Measurements from ENCODE around the gene MAP4K2. TPM values are rescaled to one million over a fixed set of nuclear protein-coding genes. Genes with fewer than 3 reads are reported as not detected.

MAP4K2 gene
- total and polyA plus RNA-seq, 2 of the 4 experiments (the other 2 are of a cell fraction), result 11.7 to 16.6 TPM

DNA sequence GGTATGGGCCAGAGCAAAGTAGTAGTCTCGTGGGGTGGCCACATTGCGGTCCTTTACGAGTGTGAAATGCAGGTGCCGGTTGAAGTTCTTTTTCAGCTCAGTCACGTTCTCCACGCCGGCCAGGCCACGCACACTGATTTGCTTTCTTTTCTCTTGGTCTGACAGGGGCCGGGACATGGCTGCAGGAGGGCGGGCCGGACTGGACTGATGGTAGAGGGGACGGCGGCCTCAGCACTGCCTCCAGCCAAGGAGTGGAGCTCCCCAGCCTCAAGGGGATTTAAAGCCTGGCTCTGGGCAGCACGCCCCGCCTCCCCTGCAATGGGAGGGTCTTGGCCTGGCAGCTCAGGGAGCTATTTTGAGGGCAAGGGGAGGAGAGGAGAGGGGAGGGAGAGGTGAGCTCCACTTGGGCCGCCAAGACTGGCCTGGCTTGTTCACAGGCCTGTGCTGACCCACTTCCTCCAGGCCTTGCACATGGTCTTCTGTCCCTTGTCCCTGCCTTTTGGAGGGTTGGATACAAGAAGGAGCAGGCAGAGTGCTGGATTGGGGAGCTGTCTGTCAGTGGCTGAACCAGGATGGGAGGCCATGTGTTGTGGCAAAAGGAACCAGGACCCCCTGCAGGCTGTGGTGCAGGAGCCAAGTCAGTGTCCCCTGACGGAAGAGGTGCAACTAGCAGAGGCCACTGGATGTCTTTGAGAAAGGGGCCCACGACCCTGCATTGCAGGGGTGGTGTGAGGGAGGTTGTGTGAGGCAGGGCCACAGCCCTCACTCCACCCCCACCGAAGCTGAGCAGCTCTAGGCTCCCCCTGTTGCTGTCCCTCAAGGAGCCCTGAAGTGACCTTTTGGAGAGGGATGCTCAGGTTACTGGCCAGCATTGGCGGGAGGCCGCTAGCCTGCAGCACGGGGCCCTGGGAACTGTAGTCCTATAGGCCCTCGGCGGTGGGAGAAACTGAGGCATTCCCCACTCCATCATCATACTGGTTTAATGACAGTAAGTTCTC lies 43.0 kb downstream of the MAP4K2 start, which contains the start of gene PYGM:
PYGM (minus strand) TSS at position 253 of the 998 bp plus-strand sequence; CDS start at position 177, 76 bp downstream.
- no peak within 1 kb of the TSS for H4K91ac ChIP-seq (ENCODE audit: insufficient read depth, low read depth, low read length)
- dilution Hi-C loops (cut with HindIII; ENCODE audit: low sequenced_read_pairs, unreplicated experiment) (no loop called here), intact Hi-C loops (cut with micrococcal nuclease) (no loop called here), in situ Hi-C loops (cut with MboI; ENCODE audit: low sequenced_read_pairs) (no loop called here)
- ChIA-PET CTCF (no interaction called here), POLR2A (ENCODE audit: unreplicated experiment) (interaction anchor here (0.6 kb wide), 1 partner anchor 744 kb away, joined by 3 read pairs; no protein-coding TSS in a partner anchor)
- no peak within 1 kb of the TSS for H2AK5ac ChIP-seq (ENCODE audit: low read depth, low read length)
- peak within 1 kb of the TSS; percentile 39 for H2AK9ac ChIP-seq (replicated peaks; ENCODE audit: low read depth, low read length, poor library complexity)
- H2BK5ac ChIP-seq (ENCODE audit: low read depth, low read length, poor library complexity, severe bottlenecking), result no peak within 1 kb of the TSS
- H3K4ac ChIP-seq (ENCODE audit: low read depth, low read length), result no peak within 1 kb of the TSS
- H3K36me3 ChIP-seq (ENCODE audit: control insufficient read depth, insufficient read depth, low read length), result peaks cover 31% of the 10 kb centered on the region
- H3K79me1 ChIP-seq (ENCODE audit: low read depth in 1 of 2, low read length in 2 of 2), result peaks cover 10 to 33% of the 10 kb centered on the region in 2 experiments; a peak in 3 of 4 replicates
- no TSS peak for BruUV-seq (replicated peaks)
- peak; percentile 30 for ATAC-seq (ENCODE audit: low read depth)
- no peak within 1 kb of the TSS for H3K27ac ChIP-seq (ENCODE audit: insufficient read depth, low read length)
- H3K4me3 ChIP-seq (ENCODE audit: insufficient read depth, low read depth, low read length), result no peak within 1 kb of the TSS
- H3K23ac ChIP-seq (ENCODE audit: low read depth, low read length), result no peak within 1 kb of the TSS
- H2BK120ac ChIP-seq (ENCODE audit: low read depth, low read length), result no peak within 1 kb of the TSS
- H2AFZ ChIP-seq (replicated peaks; ENCODE audit: low read length, poor library complexity), result peak within 1 kb of the TSS; percentile 54
- H3K9me1 ChIP-seq (ENCODE audit: insufficient read depth, low read length), result peaks cover 14% of the 10 kb centered on the region; the same call in 1 of the 2 replicates
- H3K18ac ChIP-seq (ENCODE audit: low read depth, low read length), result no peak within 1 kb of the TSS
- H3K56ac ChIP-seq (ENCODE audit: extremely low read depth, insufficient read depth, low read length), result no peak within 1 kb of the TSS
- H4K5ac ChIP-seq (ENCODE audit: low read depth, low read length), result no peak within 1 kb of the TSS
- no peak for DNase-seq
- peaks cover 33% of the 10 kb centered on the region for H4K20me1 ChIP-seq (ENCODE audit: insufficient read depth, low read length)
- H3K4me1 ChIP-seq (ENCODE audit: control insufficient read depth, insufficient read depth, low read length), result peaks cover 18% of the 10 kb centered on the region
- no peak within 1 kb of the TSS for H3K9ac ChIP-seq (ENCODE audit: low read depth, low read length)
- H3K9me3 ChIP-seq (ENCODE audit: control insufficient read depth, insufficient read depth, low read length), result no peaks in the 10 kb centered on the region
- WGBS, 2 experiments (ENCODE audit: extremely low coverage in 2 of 2, insufficient read length in 1 of 2), result 74% methylated on average over 8 of the region's 24 CpGs; no CpG with 5 or more reads in 1 of the 2 experiments
- no peak within 1 kb of the TSS for H3K14ac ChIP-seq (replicated peaks; ENCODE audit: low read depth, low read length)
- H4K8ac ChIP-seq (ENCODE audit: low read depth in 2 of 2, low read length in 2 of 2), result no peak within 1 kb of the TSS
- no peak within 1 kb of the TSS for H3K4me2 ChIP-seq (ENCODE audit: low read depth, low read length)
- no peak within 1 kb of the TSS for H2BK15ac ChIP-seq (ENCODE audit: low read depth, low read length)
- TF ChIP-seq CHD1 (IDR thresholded peaks at IDR 0.05; ENCODE audit: low read depth, low read length) (no peak), POLR2A (IDR thresholded peaks at IDR 0.05; ENCODE audit: low read depth, low read length) (peak; percentile 1; the same call in 1 of the 2 replicates), RAD21 (IDR thresholded peaks at IDR 0.05; ENCODE audit: low read length) (no peak), MXI1 (IDR thresholded peaks at IDR 0.05; ENCODE audit: borderline replicate concordance, low read depth, low read length) (no peak), RCOR1 (IDR thresholded peaks at IDR 0.05; ENCODE audit: insufficient replicate concordance, low read length) (no peak)
- TF ChIP-seq, protein P1, sequence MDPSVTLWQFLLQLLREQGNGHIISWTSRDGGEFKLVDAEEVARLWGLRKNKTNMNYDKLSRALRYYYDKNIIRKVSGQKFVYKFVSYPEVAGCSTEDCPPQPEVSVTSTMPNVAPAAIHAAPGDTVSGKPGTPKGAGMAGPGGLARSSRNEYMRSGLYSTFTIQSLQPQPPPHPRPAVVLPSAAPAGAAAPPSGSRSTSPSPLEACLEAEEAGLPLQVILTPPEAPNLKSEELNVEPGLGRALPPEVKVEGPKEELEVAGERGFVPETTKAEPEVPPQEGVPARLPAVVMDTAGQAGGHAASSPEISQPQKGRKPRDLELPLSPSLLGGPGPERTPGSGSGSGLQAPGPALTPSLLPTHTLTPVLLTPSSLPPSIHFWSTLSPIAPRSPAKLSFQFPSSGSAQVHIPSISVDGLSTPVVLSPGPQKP (IDR thresholded peaks at IDR 0.05; ENCODE audit: borderline replicate concordance, low read depth, low read length), result no peak
- TF ChIP-seq, protein P2, sequence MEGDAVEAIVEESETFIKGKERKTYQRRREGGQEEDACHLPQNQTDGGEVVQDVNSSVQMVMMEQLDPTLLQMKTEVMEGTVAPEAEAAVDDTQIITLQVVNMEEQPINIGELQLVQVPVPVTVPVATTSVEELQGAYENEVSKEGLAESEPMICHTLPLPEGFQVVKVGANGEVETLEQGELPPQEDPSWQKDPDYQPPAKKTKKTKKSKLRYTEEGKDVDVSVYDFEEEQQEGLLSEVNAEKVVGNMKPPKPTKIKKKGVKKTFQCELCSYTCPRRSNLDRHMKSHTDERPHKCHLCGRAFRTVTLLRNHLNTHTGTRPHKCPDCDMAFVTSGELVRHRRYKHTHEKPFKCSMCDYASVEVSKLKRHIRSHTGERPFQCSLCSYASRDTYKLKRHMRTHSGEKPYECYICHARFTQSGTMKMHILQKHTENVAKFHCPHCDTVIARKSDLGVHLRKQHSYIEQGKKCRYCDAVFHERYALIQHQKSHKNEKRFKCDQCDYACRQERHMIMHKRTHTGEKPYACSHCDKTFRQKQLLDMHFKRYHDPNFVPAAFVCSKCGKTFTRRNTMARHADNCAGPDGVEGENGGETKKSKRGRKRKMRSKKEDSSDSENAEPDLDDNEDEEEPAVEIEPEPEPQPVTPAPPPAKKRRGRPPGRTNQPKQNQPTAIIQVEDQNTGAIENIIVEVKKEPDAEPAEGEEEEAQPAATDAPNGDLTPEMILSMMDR (conservative IDR thresholded peaks at IDR 0.05; ENCODE audit: low read depth, low read length), result no peak
- no peak within 1 kb of the TSS for H2BK20ac ChIP-seq (ENCODE audit: low read depth, low read length)
- H3K27me3 ChIP-seq (ENCODE audit: control insufficient read depth, insufficient read depth, low read length), result no peaks in the 10 kb centered on the region

All from IMR-90 (cell line).